NOMO-1 treated with DMSO at 0.1 percent for 48 hours (cell line): ENCODE data around the gene CDK14.
A peak's percentile ranks its signal among the peaks of the same experiment; 100 is the strongest.
"Not testable (repeated sequence)": the region's sequence is repeated elsewhere in the genome, so short reads cannot be mapped to it uniquely, and the experiment has no call there.

Experiments used
- DNase-seq: peaks from one replicate; lab custom pipeline; 2025; ENCODE audit not compliant: unreplicated experiment; lab: John Stamatoyannopoulos, UW

Gene CDK14

DNA sequence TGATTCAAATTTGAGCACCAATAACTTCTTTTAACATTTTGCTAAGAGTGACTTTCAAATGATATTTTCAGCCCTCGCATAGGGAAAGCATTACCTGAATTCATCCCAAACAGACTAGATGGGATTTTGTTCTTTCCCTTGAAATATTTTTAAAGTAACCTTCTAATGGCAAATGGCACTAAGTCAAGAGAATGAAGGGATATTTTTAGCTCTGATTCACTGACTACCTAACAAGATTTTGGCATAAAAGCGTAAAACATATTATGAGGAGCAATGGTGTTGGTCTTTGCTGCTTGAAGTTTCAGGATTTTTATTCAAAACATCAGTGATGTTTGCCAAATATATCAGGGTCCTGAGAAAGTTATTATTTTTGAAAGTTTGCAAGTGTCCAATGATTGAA lies 290.3 kb downstream of the CDK14 start:
- DNase-seq, result no peak

DNA sequence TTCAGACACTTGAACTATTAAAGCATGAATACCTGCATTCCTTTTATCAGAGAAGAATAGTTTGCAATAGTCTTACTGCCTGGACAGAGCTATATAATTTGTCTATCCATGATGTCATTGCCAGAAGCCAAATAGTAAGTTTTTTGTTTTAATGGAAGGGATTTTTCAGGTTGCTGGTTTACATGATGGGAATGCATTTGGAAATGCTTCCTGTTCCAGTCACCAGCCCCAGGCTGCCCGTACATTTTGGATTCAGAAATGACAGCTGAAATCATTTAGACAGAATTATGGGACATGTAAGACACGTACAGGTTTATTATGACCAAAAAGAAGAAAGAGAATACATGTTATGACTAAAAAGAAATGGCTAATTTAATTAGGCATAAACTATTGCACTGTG lies 293.1 kb downstream of the CDK14 start:
- DNase-seq, result no peak

DNA sequence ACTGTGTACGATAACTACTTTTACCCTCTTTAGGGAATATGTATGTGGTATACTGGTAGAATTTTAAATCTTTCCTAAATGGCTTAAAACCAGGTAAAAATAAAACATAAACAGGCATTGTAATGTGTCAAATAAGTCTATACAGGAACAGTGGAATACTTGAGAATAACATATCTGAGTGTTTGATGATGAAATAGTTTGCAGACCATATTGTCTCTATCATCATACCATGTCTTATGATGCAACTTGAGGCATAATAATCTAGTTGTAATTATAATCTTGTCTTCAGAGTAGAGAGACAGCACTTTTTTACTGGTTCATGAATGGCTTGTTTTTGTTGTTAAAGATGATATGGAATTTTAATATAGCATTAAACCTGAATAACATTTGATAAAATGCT lies 293.5 kb downstream of the CDK14 start:
- DNase-seq, result no peak

DNA sequence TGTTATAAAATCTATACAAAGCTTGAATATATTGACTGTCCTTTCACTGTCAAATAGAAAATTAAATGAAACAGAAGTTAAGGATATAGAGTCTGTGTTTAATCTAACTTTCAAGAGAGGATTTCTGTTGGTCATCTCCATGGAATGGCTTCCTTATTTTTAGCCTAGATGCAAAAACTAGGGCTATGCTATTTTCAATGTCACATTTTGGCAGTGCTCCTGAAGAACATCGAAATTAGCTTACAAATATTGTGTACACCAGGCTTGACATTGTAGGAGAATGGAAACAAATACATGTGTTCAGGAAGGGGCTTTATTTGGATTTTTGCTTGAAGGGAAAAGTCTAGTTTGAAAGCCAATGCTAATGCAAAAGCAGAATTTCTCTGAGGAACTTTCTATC lies 295.4 kb downstream of the CDK14 start:
- DNase-seq, result no peak

DNA sequence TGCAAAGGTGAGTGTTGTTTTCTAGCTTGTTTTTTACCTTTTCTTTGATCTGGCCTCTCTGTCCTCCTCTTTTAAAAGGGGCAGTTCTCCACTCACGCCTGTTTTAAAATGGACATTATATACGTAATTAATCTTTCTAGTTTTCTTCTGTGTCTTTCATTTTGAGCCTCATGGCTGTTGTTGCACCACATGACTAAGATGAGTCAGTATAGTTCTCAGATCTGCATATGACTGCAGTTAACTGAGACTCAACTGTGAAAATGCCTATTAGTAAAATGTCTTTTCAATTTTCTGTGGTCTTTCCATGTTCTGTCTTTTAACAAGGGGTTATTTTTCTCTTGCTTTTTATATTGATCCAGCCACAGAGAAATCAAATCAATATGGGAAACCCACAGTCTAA lies 296.1 kb downstream of the CDK14 start:
- DNase-seq, result no peak

DNA sequence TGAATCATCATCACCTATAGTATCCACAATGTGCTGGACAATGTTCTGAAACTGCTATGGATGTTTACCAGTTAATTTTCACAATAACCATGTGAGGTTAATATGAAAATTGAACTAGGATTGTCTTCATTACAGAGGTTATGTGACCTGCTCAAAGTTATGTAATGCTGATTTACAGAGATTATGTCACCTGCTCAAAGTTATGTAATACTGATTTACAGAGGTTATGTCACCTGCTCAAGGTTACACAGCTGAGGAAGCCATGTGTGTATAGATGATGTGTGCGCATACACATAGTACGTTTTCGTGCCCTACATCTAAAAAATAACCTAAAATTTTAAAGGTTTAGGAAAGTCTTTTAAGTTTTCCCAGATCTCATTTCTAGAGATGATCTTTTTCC lies 298.0 kb downstream of the CDK14 start:
- DNase-seq, result no peak

DNA sequence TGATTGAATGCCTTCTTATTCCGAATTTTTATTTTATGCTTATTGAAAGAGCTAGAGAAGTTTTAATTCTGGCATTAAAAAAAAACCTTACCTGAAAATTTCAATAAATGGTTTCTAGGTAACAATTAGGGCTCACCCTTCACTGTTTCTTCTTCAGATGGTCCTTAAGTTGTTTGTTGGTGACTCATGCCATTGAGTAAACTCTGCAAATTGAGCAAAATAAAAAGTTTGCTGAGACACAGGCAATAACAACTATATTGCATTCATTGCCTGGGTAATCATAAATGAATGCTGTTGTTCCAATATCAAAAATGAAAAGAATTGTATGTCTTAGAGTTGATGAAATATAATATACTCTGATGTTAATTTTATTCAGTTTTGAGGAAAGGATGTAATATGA lies 300.3 kb downstream of the CDK14 start:
- DNase-seq, result no peak

DNA sequence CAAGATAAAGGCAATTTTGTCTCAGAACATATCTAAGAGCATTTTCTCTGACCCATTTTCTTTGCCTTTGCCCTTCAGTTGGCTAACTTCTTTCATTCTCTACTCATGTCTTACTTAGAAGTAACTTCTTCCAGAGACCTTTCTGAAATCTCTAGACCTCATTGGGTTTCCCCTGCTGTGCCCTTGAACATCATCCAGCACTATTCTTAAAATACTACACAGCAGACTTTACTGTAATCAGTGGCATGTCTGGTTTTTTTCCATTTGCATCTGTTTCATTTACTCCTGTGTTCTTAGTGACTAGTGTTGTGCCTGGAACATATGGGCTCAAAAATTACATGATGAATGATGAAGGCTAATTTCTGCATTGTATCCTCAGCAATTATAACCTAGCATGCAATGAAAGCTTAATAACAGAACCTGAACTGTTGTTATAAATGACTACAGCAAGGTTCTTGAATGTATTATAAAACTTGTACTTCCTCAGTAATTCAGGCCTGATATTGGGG lies 301.9 kb downstream of the CDK14 start:
- DNase-seq, result no peak

DNA sequence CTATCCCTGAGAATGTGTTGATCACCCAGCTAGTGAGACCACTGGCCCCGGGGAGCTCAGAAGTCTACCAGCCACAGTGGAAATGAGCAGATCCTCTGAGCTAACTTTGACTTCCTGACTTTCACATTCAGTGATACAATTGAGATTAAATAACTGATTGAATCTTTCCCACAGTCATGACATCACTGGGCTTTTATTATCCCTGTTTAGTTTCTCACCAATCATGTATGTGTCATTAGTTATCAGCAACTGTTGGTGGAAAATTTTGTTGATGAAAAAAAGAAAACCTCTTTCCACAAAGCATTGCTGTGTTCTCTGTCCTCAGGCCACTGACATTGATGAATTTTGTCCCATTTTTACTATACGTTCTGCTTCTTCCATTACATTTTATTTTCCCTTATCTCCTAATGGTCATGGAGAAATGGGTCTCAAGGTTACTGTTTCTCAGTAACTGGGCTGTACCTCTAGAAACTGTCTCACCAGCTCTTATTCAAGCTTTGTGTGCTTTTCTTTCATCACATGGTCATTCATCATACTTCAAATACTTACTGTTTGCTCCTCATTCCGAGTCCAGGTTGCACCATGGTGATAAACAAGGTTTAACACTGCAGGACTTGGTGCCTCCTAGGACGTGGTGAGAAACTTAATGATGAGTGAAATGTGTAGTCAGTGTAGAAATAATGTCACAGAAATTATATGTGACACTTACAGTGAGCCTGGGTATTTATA lies 304.7 kb downstream of the CDK14 start:
- DNase-seq, result no peak

DNA sequence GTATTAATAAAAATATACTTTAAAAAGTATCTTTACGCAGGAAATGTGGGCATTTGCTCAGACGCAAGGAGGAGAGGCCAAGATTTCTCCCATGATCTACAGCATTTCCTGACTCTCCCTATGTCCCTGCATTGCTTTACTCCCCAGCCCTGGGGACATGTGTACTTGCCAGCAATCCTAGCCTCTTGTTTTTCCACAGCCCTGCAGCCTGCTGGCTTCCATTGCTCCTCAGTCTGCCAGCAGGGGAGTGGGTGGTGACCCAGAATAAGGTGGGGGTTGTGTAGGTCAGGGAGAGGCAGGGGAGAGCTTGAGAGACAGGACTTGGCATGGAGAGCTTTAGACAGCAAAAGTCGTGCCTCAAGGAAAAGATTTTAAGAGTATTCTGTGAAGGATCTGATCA lies 307.7 kb downstream of the CDK14 start:
- no peak for DNase-seq

DNA sequence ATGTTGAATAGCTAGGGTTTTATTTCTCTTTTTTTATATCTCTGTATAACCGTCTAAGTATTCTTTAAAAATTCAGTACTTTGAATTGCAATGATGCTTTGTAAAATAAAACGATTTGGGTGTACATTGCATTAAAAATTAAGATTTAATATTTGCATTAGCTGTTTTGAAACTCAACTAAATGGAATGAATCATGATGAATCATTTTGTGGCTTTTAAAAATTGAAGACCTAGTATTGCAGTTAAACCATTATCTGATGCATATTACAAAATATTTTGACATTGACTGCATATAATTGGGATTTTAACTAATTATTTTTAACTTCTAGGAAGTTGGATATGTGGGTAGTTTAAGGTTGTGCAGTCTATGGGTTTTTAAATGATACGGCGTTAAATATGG lies 314.0 kb downstream of the CDK14 start:
- DNase-seq, result peak; percentile 57

DNA sequence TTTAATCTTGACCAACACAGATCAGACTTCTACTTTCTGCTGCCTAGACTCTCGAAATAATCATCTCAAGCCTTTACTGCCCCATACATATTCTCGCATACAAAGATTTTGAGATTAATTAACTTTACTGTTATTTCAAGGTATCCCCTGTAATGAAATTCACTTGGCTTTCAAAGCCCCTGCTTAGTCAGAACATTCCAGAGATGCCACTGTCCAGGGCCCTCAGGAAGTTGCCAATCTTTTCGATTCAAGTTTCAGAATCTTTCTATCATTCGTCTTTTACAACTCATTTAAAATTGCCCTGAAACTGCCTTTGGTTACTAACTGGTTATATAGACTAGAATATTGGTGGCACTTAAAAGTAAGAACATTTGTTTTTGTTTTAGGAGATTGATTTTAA lies 320.2 kb downstream of the CDK14 start:
- no peak for DNase-seq

DNA sequence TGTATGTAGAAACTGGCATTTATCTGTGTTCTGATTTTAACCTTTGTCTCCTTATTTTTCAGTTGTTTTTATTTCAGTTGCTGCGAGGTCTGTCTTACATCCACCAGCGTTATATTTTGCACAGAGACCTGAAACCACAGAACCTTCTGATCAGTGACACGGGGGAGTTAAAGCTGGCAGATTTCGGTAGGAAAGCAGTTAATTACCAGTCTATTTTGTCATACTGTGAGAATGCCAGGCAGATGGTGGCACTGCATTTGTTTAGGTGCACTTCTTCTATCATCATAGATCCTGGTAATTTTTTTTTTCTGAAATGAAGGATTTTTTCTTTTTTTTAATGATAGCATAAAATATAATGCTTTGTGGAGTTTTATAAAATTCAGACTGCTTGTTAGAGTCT lies 321.4 kb downstream of the CDK14 start:
- DNase-seq, result no peak

DNA sequence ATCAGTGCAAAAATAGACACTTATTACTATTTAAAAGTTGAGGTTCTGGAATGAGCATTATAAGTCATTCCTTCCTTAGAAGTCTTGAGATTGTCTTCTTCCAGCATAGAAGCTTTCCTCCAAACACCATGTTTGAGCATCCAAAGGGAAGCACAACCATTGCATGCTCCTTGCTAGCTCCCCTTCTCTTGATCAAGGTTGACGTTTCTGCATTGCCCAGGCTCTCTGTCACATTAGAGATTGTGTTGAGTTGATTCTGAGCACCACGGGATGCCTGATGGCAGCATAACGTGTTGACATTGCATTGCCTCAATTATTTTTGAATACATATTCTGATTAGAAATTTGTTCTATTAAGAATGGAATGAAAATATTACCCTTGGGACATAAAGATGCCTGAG lies 322.2 kb downstream of the CDK14 start:
- DNase-seq, result no peak

DNA sequence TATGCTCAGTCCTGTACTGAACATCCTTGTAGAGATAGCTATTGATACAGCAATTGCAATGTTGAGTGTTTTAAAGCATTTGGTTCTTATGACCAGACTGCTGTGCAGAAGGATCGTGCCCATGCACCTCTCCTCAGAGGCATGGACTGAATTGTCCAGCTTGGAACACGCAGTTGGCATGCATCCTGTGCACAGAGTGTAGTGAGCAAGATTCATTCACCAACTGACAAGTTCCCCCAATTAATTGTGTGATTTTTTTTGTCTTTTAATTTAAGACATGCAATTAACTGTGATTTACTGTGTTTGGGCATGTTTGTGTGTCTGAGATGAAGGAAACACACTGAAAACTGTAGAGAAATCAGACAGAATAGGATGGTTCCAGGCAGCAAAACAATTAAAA lies 323.7 kb downstream of the CDK14 start:
- no peak for DNase-seq

DNA sequence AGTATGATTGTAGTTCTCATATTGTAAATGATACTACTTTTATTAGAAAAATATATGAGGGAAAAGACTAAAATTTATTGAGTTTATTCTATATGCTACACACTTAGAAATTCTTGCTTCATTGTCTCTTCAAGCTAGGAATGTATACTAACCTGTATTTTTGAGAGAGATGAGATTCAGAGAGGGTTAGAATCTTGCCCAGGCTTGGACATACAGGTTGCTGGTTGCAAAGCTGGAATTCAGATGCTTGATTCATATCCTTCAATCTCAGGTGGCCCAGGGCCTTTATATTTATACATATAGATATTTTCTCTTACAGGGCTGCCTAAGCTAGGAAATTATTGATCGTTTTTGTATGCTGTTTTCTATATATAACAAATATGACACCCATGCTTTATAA lies 324.2 kb downstream of the CDK14 start:
- DNase-seq, result no peak

DNA sequence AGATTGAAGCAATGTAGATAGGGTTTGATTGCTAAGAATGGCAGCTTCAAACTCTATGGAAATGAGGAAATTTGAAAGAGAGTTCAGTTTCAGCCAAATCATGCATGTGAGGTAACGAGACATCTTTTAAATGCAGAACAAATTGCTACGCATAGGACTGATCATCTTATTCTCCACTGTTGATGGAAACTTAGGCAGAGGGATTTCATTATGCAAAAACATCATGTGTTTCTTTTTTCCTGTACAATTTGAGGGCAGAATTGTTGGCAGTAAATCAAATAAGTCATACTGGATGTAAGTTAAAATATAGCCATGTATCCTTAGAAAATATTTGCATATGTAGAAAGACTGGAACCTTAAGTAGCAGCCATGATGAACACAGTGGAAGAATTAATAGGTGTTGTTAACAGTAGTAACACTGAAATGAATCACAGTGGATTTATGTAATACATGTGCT lies 327.4 kb downstream of the CDK14 start:
- DNase-seq, result no peak

DNA sequence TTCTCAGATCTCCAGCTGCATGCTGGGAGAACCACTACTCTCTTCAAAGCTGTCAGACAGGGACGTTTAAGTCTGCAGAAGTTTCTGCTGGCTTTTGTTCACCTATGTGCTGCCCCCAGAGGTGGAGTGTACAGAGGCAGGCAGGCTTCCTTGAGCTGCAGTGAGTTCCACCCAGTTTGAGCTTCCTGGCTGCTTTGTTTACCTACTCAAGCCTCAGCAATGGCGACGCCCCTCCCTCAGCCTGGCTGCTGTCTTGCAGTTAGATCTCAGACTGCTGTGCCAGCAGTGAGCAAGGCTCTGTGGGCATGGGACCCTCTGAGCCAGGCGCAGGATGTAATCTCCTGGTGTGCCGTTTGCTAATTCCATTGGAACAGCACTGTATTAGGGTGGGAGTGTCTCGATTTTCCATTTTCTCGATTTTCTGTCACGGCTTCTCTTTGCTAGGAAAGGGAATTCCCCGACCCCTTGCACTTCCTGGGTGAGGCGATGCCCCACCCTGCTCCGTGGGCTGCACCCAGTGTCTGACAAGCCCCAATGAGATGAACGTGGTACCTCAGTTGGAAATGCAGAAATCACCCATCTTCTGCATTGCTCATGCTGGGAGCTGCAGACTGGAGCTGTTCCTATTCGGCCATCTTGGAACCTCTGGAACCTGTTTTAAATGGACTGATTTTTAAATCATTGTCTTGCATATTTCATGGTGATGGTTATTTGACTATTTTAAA lies 332.7 kb downstream of the CDK14 start:
- DNase-seq, result not testable (repeated sequence)

DNA sequence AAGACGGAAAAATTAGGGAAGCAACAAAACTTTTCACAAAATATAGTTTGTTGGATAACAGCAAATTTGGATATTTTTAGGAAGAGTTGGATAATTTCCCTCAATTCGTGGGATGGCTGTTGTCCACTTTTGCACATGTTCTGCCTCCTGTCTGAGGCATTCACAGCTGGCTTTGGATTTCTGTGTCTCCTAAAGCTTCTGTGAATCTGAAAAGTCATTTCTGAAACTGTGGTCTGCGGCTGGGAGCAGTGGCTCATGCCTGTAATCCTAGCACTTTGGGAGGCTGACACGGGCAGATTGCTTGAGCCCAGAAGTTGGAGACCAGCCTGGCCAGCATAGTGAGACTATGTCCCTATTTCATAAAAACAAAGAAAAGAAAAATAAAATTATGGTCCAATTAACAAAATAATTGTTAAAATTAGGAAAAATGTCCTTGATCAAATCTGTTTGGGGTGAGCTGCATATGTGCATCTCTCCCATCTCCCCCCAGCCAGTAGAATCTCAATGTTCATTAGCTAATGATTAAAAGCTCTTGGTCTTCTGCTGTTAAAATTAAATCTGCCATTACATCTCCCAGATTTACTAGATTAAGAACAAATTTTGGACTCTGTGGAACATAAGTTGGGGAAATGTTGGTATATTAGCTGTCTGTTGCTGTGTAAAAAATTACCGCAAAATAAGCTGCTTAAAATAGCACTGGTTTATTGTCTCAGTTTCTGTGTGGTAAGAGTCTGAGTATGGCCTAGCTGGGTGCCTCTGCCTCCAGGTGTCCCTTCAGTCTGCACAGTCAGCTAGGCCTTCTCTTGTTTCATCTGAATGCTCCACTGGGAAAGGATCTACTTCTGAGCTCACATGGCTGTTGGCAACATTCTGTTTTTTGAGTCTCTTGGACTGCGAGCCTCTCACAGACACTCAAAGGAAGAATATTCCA lies 336.1 kb downstream of the CDK14 start:
- no peak for DNase-seq

DNA sequence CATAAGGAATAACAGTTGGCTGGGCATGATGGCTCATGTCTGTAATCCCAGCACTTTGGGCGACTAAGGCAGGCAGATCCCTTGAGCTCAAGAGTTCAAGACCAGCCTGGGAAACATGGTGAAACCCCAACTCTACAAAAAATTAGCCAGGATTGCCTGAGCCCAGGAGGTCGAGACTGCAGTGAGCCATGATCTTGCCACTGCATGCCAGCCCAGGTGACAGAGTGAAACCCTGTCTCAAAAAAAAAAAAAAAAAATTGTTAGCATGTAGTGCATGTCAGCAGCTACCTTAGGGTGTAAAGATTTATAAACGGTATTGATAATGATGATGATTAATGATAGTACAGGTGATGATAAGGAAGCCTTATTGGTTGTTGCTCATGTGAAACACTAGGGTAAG lies 336.9 kb downstream of the CDK14 start:
- DNase-seq, result no peak

DNA sequence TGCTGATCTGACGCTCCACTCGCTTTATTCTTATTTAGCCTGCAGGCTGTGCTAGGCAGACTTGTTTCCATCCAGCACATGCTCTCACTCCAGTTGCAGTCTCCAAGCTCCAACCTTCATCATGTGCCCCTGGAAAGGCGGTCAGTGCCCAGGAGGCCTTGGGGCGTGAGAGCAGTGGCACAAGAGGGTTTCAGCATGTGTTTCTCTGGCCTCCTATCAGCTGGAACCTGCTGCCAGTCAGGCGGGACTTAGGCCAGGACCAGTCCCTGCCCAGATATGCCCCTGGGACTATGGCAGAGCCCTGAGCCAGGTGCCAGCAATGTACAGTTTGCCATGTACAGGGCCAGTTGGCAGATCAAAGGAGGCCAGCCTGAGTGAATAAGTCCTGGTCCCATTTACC lies 337.9 kb downstream of the CDK14 start:
- DNase-seq, result no peak
